Prostate gland (tissue), 2 donors: ENCODE data around the gene DUSP16.

ENCODE experiments used
- POLR2A ChIP-seq: fragments of 450-650 bp; IDR thresholded peaks from one replicate; pipeline ENCODE4 v1.6.1; 2016; ENCODE audit warnings: antibody characterized with exemption, mild to moderate bottlenecking
- POLR2AphosphoS5 ChIP-seq: sonication (generic); formaldehyde crosslinking; IDR thresholded peaks from one replicate; pipeline ENCODE4 v1.6.1; 2017; ENCODE audit warnings: antibody characterized with exemption
- TF ChIP-seq, protein P1 (sequence below), 4 experiments: fragments of 200-600 bp in 2 of 4; fragments of 450-650 bp in 2 of 4; sonication (generic) in 2 of 4; IDR thresholded peaks; 1 replicate in 3 of 4; 2 replicates in 1 of 4; pipeline ENCODE4 v1.5.1; 2016 to 2019; ENCODE audit warnings: antibody characterized with exemption in 4 of 4, mild to moderate bottlenecking in 2 of 4, moderate library complexity in 2 of 4

DNA sequence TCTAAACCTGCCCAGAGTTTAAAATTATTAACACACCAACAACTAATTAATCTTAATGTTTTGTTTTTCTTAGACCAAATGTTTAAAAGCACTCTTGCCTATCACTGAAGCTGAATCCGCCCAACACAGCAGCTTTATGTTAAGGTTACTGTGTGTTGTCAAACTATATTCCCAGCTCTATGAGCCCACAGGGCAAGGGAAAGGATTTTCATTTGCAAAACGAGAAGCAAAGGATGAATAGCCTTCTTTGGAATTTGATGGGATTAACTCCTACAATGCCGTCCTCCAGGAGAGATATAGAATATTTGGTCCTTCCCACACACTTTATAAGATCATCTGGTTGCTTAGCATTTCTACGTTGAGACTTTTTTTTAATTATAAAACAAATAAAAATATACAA is 43.7 kb downstream of the DUSP16 start:
- TF ChIP-seq, protein P1, sequence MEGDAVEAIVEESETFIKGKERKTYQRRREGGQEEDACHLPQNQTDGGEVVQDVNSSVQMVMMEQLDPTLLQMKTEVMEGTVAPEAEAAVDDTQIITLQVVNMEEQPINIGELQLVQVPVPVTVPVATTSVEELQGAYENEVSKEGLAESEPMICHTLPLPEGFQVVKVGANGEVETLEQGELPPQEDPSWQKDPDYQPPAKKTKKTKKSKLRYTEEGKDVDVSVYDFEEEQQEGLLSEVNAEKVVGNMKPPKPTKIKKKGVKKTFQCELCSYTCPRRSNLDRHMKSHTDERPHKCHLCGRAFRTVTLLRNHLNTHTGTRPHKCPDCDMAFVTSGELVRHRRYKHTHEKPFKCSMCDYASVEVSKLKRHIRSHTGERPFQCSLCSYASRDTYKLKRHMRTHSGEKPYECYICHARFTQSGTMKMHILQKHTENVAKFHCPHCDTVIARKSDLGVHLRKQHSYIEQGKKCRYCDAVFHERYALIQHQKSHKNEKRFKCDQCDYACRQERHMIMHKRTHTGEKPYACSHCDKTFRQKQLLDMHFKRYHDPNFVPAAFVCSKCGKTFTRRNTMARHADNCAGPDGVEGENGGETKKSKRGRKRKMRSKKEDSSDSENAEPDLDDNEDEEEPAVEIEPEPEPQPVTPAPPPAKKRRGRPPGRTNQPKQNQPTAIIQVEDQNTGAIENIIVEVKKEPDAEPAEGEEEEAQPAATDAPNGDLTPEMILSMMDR (IDR thresholded peaks at IDR 0.05) = no peak
- TF ChIP-seq POLR2A (no peak), POLR2AphosphoS5 (no peak)
